BJ (cell line): Measurements from ENCODE around the gene APBA2. TPM values are rescaled to one million over a fixed set of nuclear protein-coding genes. Genes with fewer than 3 reads are reported as not detected.

Source experiments
- CTCF ChIA-PET: fragments of 350-600 bp; formaldehyde crosslinking; extraction: SDS; loops from one replicate; lab custom pipeline; 2021; ENCODE audit warnings: antibody characterized with exemption, inconsistent platforms; lab: Yijun Ruan, JAX
- POLR2A ChIA-PET: fragments of 300-600 bp; sonication (Branson Sonifier 250); formaldehyde crosslinking; extraction: SDS; loops from one replicate; lab custom pipeline; 2021; ENCODE audit warnings: antibody characterized with exemption; lab: Charles Lee
- DNase-seq: peaks from one replicate; pipeline ENCODE4 v3.0.0-alpha.2; 2011; ENCODE audit warnings: low read depth
- H3K27me3 ChIP-seq: 2 replicates; pipeline ENCODE4 v1.6.0; 2011; ENCODE audit warnings: low read length; ENCODE audit not compliant: control insufficient read depth, insufficient read depth
- H3K36me3 ChIP-seq: 2 replicates; pipeline ENCODE4 v1.5.1; 2011; ENCODE audit warnings: low read length; ENCODE audit not compliant: control insufficient read depth, insufficient read depth
- H3K4me3 ChIP-seq: 2 replicates; pipeline ENCODE4 v1.5.1; 2011; ENCODE audit warnings: low read depth, mild to moderate bottlenecking, control low read depth, low read length
- CTCF ChIP-seq: IDR thresholded peaks from 2 replicates; pipeline ENCODE4 v1.5.1; 2011; ENCODE audit warnings: low read depth, mild to moderate bottlenecking, control low read depth, inconsistent platforms, low read length, moderate library complexity; ENCODE audit not compliant: insufficient read depth
- polyA plus RNA-seq: library from polyadenylated mRNA; depleted of rRNA; stranded (reverse); fragments of >200 nt; gene quantifications from 2 replicates; pipeline ENCODE4 v1.2.3, GENCODE V29; 2011

The APBA2 gene
- polyA plus RNA-seq, 1 experiment, result 15.1 TPM

DNA sequence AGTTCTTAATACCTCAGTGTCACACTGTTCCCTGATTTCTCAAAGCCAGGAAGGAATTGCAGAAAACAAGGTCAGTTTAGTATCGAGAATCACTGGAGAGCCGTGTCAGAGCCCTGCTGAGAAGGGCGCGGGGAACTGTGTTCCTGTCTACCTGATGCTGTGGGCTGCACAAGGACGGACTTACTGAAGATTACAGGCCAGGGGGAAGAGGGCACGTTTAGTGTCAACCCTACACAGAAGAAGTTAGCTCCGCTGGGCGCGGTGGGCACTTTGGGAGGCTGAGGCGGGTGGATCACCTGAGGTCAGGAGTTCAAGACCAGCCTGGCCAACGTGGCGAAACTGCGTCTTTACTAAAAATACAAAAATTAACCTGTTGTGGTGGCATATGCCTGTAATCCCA, 104.1 kb downstream of the APBA2 start:
- H3K4me3 ChIP-seq, result no peak overlapping the region
- H3K27me3 ChIP-seq, result no peaks in the 10 kb centered on the region
- no peaks in the 10 kb centered on the region for H3K36me3 ChIP-seq
- no peak for TF ChIP-seq CTCF
- no peak for DNase-seq
- ChIA-PET POLR2A (no interaction called here), CTCF (no interaction called here)

GRCh38 chr15:28990390-28990789, 104.6 kb downstream of the APBA2 start:
- POLR2A ChIA-PET, result no interaction called here
- no peak for DNase-seq
- Histone ChIP-seq H3K36me3 (no peaks in the 10 kb centered on the region), H3K27me3 (no peaks in the 10 kb centered on the region), H3K4me3 (no peak overlapping the region)
- CTCF ChIA-PET, result interaction anchor here (0.7 to 0.9 kb wide), 2 partner anchors 24 to 100 kb away, joined by 3 to 5 read pairs; no protein-coding TSS in a partner anchor
- no peak for TF ChIP-seq CTCF

DNA sequence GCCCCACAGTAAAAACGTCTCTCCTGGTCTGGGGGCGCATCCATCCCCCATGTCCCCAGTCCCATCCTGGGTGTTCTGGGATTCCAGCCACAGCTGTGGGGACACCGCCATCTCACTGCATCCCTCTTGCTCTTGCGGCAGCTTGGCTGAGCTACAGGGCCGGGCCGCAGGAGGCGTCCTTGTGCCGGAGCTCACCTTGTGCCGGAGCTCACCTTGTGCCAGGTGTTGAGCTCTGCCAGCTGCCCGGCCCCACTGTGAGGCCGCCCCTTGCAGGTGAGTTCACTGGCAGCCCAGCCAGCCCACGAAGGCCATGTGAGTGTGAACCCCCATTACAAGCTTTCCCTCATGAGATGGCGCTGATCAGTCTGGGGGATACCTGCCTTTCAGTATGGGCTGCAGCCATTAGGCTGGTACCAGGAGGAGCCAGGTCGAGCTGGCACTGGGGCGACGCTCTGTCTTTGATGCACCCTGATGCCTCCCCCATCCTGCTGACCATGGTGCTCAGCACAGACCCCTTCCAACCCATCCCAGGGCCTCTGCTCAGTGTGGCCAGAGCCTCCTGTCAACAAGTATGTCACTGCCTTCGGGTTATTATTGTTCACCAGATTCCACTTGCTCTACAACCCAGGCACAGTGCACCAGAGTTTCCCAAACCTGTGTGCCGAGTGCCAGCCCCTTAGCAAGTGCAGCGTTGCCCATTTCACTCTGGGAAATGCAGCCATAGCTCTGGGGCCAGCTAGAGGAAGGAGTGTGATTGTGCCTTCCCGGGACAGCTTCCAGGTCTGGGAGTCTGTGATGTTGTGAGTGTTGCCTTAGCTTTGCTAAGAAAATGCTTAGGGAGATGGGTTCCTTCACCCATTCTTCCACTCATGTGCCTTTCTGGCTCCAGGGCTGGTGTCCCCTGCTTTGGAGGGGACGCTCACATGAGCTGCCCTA, 105.7 kb downstream of the APBA2 start:
- H3K4me3 ChIP-seq, result no peak overlapping the region
- H3K27me3 ChIP-seq, result no peaks in the 10 kb centered on the region
- CTCF ChIA-PET, result interaction anchor here (0.7 to 0.9 kb wide), 2 partner anchors 11 to 23 kb away, joined by 5 read pairs; no protein-coding TSS in a partner anchor
- DNase-seq, result no peak
- H3K36me3 ChIP-seq, result no peaks in the 10 kb centered on the region
- no peak for TF ChIP-seq CTCF
- POLR2A ChIA-PET, result no interaction called here

- Histone ChIP-seq H3K27me3 (no peaks in the 10 kb centered on the region), H3K4me3 (no peak overlapping the region), H3K36me3 (no peaks in the 10 kb centered on the region)
- TF ChIP-seq CTCF, result no peak
- no peak for DNase-seq
- POLR2A ChIA-PET, result interaction anchor here (0.6 kb wide), 1 partner anchor 49 kb away, joined by 3 read pairs; no protein-coding TSS in a partner anchor
- CTCF ChIA-PET, result no interaction called here
These were observed 106.6 kb downstream of the APBA2 start for GRCh38 chr15:28992336-28992864.

- H3K27me3 ChIP-seq, result no peaks in the 10 kb centered on the region
These were observed 107.4 kb downstream of the APBA2 start for GRCh38 chr15:28993051-28993719.

More at GRCh38 chr15:28993051-28993719, 107.4 kb downstream of the APBA2 start:
- no peaks in the 10 kb centered on the region for H3K36me3 ChIP-seq
- no peak for TF ChIP-seq CTCF
- H3K4me3 ChIP-seq, result no peak overlapping the region
- ChIA-PET POLR2A (no interaction called here), CTCF (no interaction called here)
- DNase-seq, result no peak
